PC-9 (cell line): ENCODE measurements around the gene TAPBP. TPM values are rescaled to one million over a fixed set of nuclear protein-coding genes. Genes with fewer than 3 reads are reported as not detected.

Source experiments
- BruUV-seq: library from RNA; stranded (reverse); fragments of 400-500 nt; replicated peaks from 2 replicates; lab custom pipeline; 2021; lab: Mats Ljungman, UMichigan
- CTCF ChIA-PET: fragments of 300-600 bp; sonication (Branson Sonifier 250); formaldehyde crosslinking; loops from one replicate; lab custom pipeline; 2022; ENCODE audit warnings: antibody characterized with exemption; lab: Charles Lee
- POLR2A ChIA-PET: fragments of 300-600 bp; sonication (Branson Sonifier 250); formaldehyde crosslinking; loops from one replicate; lab custom pipeline; 2022; ENCODE audit warnings: antibody characterized with exemption; ENCODE audit not compliant: unreplicated experiment; lab: Charles Lee
- DNase-seq, 2 experiments: peaks; one replicate each; pipeline versions ENCODE4 v3.0.0 to v3.0.0-alpha.2; 2015 to 2022; ENCODE audit warnings: mixed read lengths in 1 of 2
- H2AFZ ChIP-seq: fragments of 200-600 bp; sonication (generic); 2 replicates; pipeline ENCODE4 v1.8.1; 2017; ENCODE audit warnings: antibody characterized with exemption
- H3F3A ChIP-seq: fragments of 200-600 bp; sonication (generic); 2 replicates; pipeline ENCODE4 v1.8.1; 2017; ENCODE audit warnings: antibody characterized with exemption, mild to moderate bottlenecking, low read depth; ENCODE audit not compliant: insufficient read depth
- H3K27ac ChIP-seq: fragments of 200-600 bp; sonication (generic); 2 replicates; pipeline ENCODE4 v1.6.1; 2016; ENCODE audit warnings: mixed run types
- H3K27me3 ChIP-seq: fragments of 200-600 bp; sonication (generic); 2 replicates; pipeline ENCODE4 v1.6.1; 2016; ENCODE audit warnings: low read depth, mixed run types; ENCODE audit not compliant: insufficient read depth
- H3K36me3 ChIP-seq: fragments of 200-600 bp; sonication (generic); 2 replicates; pipeline ENCODE4 v1.6.1; 2016; ENCODE audit warnings: low read depth, mixed run types
- H3K4me1 ChIP-seq: fragments of 200-600 bp; sonication (generic); replicated peaks from 2 replicates; pipeline ENCODE4 v1.6.1; 2016; ENCODE audit warnings: mixed run types; ENCODE audit not compliant: insufficient read depth
- H3K4me2 ChIP-seq: fragments of 200-600 bp; sonication (generic); 2 replicates; pipeline ENCODE4 v1.6.1; 2017; ENCODE audit warnings: mixed run types
- H3K4me3 ChIP-seq: fragments of 200-600 bp; sonication (generic); 2 replicates; pipeline ENCODE4 v1.6.1; 2016; ENCODE audit warnings: mixed run types
- H3K79me2 ChIP-seq: fragments of 200-600 bp; sonication (generic); 2 replicates; pipeline ENCODE4 v1.6.1; 2017; ENCODE audit warnings: low read depth, mixed run types
- H3K9me2 ChIP-seq: fragments of 200-600 bp; sonication (generic); 2 replicates; pipeline ENCODE4 v1.8.1; 2017; ENCODE audit warnings: mild to moderate bottlenecking; ENCODE audit not compliant: insufficient read depth
- H3K9me3 ChIP-seq: fragments of 200-600 bp; sonication (generic); 2 replicates; pipeline ENCODE4 v1.8.1; 2016; ENCODE audit warnings: low read depth; ENCODE audit not compliant: insufficient read depth
- H4K20me1 ChIP-seq: fragments of 200-600 bp; sonication (generic); 2 replicates; pipeline ENCODE4 v1.8.1; 2017; ENCODE audit not compliant: insufficient read depth
- CTCF ChIP-seq: fragments of 200-600 bp; sonication (generic); conservative IDR thresholded peaks from 2 replicates; pipeline ENCODE4 v1.6.1; 2017; ENCODE audit warnings: mixed run types, antibody characterized with exemption, mild to moderate bottlenecking, moderate library complexity
- EZH2 ChIP-seq: fragments of 200-600 bp; sonication (generic); IDR thresholded peaks from 2 replicates; pipeline ENCODE4 v1.8.0; 2017; ENCODE audit warnings: antibody characterized with exemption, low read depth
- intact Hi-C: fragments of 100-400 bp; cut with micrococcal nuclease; formaldehyde crosslinking; loops from one replicate; pipeline ENCODE4 v1.10.0; 2022; ENCODE audit not compliant: unreplicated experiment
- total RNA-seq: library from RNA; stranded (reverse); gene quantifications from 2 replicates; pipeline ENCODE4 v1.2.3, GENCODE V29; 2021

The TAPBP gene
- total RNA-seq, 1 experiment from 2014 or later = 156 TPM

GRCh38 chr6:33330736-33331135 lies 16.9 kb upstream of the TAPBP start:
- no peaks in the 10 kb centered on the region for H3K9me2 ChIP-seq
- intact Hi-C loops = no loop called here
- H3K4me2 ChIP-seq = no peak overlapping the region
- H3F3A ChIP-seq = no peaks in the 10 kb centered on the region
- ChIA-PET POLR2A (no interaction called here), CTCF (no interaction called here)
- no peak overlapping the region for H2AFZ ChIP-seq
- no peak overlapping the region for H3K27ac ChIP-seq
- H3K79me2 ChIP-seq = no peaks in the 10 kb centered on the region
- TF ChIP-seq CTCF = no peak
- TF ChIP-seq EZH2 = no peak
- BruUV-seq = no TSS peak
- H3K4me3 ChIP-seq = no peak overlapping the region
- no peaks in the 10 kb centered on the region for H4K20me1 ChIP-seq
- no peaks in the 10 kb centered on the region for H3K4me1 ChIP-seq
- no peaks in the 10 kb centered on the region for H3K27me3 ChIP-seq
- H3K36me3 ChIP-seq = no peaks in the 10 kb centered on the region
- DNase-seq = no peak
- H3K9me3 ChIP-seq = no peaks in the 10 kb centered on the region

- Histone ChIP-seq H3K27me3 (no peaks in the 10 kb centered on the region), H3K27ac (no peak overlapping the region), H3K36me3 (no peaks in the 10 kb centered on the region), H4K20me1 (no peaks in the 10 kb centered on the region), H3K4me1 (peaks cover 4% of the 10 kb centered on the region), H3K4me3 (no peak overlapping the region), H3K79me2 (no peaks in the 10 kb centered on the region), H2AFZ (no peak overlapping the region), H3K9me3 (no peaks in the 10 kb centered on the region), H3K9me2 (no peaks in the 10 kb centered on the region), H3K4me2 (no peak overlapping the region), H3F3A (0 out of 2 replicates have a peak, but pooled peaks cover 3% of the 10 kb centered on the region)
- ChIA-PET POLR2A (no interaction called here), CTCF (no interaction called here)
- no peak for DNase-seq
- TF ChIP-seq EZH2 (no peak), CTCF (no peak)
- BruUV-seq = no TSS peak
- intact Hi-C loops = no loop called here
Measured at GRCh38 chr6:33329058-33329457, 15.2 kb upstream of the TAPBP start.

GRCh38 chr6:33324125-33324524 lies 10.2 kb upstream of the TAPBP start:
- Histone ChIP-seq H3K27ac (no peak overlapping the region), H3K9me3 (no peaks in the 10 kb centered on the region), H3K4me1 (peaks cover 37% of the 10 kb centered on the region), H3K4me3 (peak overlapping the region; percentile 63), H3K4me2 (peak overlapping the region; percentile 92), H4K20me1 (no peaks in the 10 kb centered on the region), H3F3A (peaks cover 30% of the 10 kb centered on the region), H2AFZ (peak overlapping the region; percentile 77), H3K27me3 (no peaks in the 10 kb centered on the region), H3K9me2 (no peaks in the 10 kb centered on the region), H3K36me3 (peaks cover 20% of the 10 kb centered on the region; the same call in 1 of the 2 replicates), H3K79me2 (peaks cover 36% of the 10 kb centered on the region)
- intact Hi-C loops = no loop called here
- ChIA-PET CTCF (interaction anchor here (0.7 kb wide), 1 partner anchor 35 kb away, joined by 3 read pairs; no protein-coding TSS in a partner anchor), POLR2A (interaction anchor here (0.6 kb wide), 1 partner anchor 34 kb away, joined by 3 read pairs; no protein-coding TSS in a partner anchor)
- no TSS peak for BruUV-seq
- TF ChIP-seq EZH2 = no peak
- no peak for DNase-seq
